HFFc6 (cell line): ENCODE data around the gene TMEM181. TPM values are rescaled to one million over a fixed set of nuclear protein-coding genes. Genes with fewer than 3 reads are reported as not detected.

Experiments
- DNase-seq: peaks from one replicate; pipeline ENCODE4 v3.0.0-alpha.2; 2018
- H3K27ac Mint-ChIP-seq: 2 replicates; pipeline ENCODE4 v1.8.0; 2020; ENCODE audit warnings: mild to moderate bottlenecking, mixed read lengths
- H3K27me3 Mint-ChIP-seq: 2 replicates; pipeline ENCODE4 v1.8.0; 2021; ENCODE audit warnings: mild to moderate bottlenecking, moderate library complexity, mixed read lengths; ENCODE audit not compliant: insufficient read depth
- H3K36me3 Mint-ChIP-seq: 2 replicates; pipeline ENCODE4 v1.8.0; 2021; ENCODE audit warnings: low read depth, mixed read lengths
- H3K4me1 Mint-ChIP-seq: 2 replicates; pipeline ENCODE4 v1.8.0; 2020; ENCODE audit warnings: low read depth, mixed read lengths
- H3K4me3 Mint-ChIP-seq: 2 replicates; pipeline ENCODE4 v1.8.0; 2020; ENCODE audit warnings: mild to moderate bottlenecking, moderate library complexity, mixed read lengths
- H3K9me3 Mint-ChIP-seq: 2 replicates; pipeline ENCODE4 v1.8.0; 2020; ENCODE audit warnings: mild to moderate bottlenecking, mixed read lengths
- CTCF ChIP-seq: fragments of 200-600 bp; sonication (generic); IDR thresholded peaks from 2 replicates; pipeline ENCODE4 v1.5.0; 2021; ENCODE audit warnings: antibody characterized with exemption, mild to moderate bottlenecking
- total RNA-seq, 6 experiments: library from RNA; stranded (reverse); fragmentation: NEBNext Ultra II Directional; extraction: Animal tissue kit (Norgen Biotek cat#: 25700); gene quantifications; 2 replicates in 1 of 6; 3 replicates in 5 of 6; pipeline ENCODE4 v1.2.3, GENCODE V29; 2021

Gene TMEM181
- total RNA-seq, 6 experiments from 2014 or later, result 25.8 to 37.8 (median 30.1) TPM

GRCh38 chr6:158591810-158592209 is 31.9 kb downstream of the TMEM181 start:
- Mint-ChIP-seq H3K4me3 (no peak overlapping the region), H3K4me1 (no peaks in the 10 kb centered on the region), H3K36me3 (peaks cover 30% of the 10 kb centered on the region), H3K27me3 (peaks cover 2% of the 10 kb centered on the region), H3K27ac (no peak overlapping the region), H3K9me3 (no peaks in the 10 kb centered on the region)
- no peak for TF ChIP-seq CTCF
- DNase-seq, result no peak

- H3K36me3 Mint-ChIP-seq, result peaks cover 17% of the 10 kb centered on the region; the same call in 1 of the 2 replicates
- no peaks in the 10 kb centered on the region for H3K9me3 Mint-ChIP-seq
- TF ChIP-seq CTCF, result no peak
- no peak overlapping the region for H3K27ac Mint-ChIP-seq
- no peaks in the 10 kb centered on the region for H3K27me3 Mint-ChIP-seq
- no peaks in the 10 kb centered on the region for H3K4me1 Mint-ChIP-seq
- no peak for DNase-seq
- no peak overlapping the region for H3K4me3 Mint-ChIP-seq
Observed at GRCh38 chr6:158593670-158594069, 33.8 kb downstream of the TMEM181 start.

GRCh38 chr6:158595223-158595622 is 35.3 kb downstream of the TMEM181 start:
- no peaks in the 10 kb centered on the region for H3K4me1 Mint-ChIP-seq
- peak; percentile 61 for TF ChIP-seq CTCF
- H3K9me3 Mint-ChIP-seq, result no peaks in the 10 kb centered on the region
- no peaks in the 10 kb centered on the region for H3K27me3 Mint-ChIP-seq
- peaks cover 11% of the 10 kb centered on the region for H3K36me3 Mint-ChIP-seq
- no peak overlapping the region for H3K27ac Mint-ChIP-seq
- H3K4me3 Mint-ChIP-seq, result no peak overlapping the region
- DNase-seq, result no peak

- Mint-ChIP-seq H3K36me3 (peaks cover 4% of the 10 kb centered on the region), H3K4me1 (no peaks in the 10 kb centered on the region), H3K9me3 (no peaks in the 10 kb centered on the region), H3K27me3 (no peaks in the 10 kb centered on the region; the same call in 1 of the 2 replicates), H3K4me3 (no peak overlapping the region), H3K27ac (peak overlapping the region; percentile 27; the same call in 1 of the 2 replicates)
- TF ChIP-seq CTCF, result no peak
- DNase-seq, result no peak
Observed at GRCh38 chr6:158596861-158597260, 37.0 kb downstream of the TMEM181 start.

- no peaks in the 10 kb centered on the region for H3K4me1 Mint-ChIP-seq
- H3K4me3 Mint-ChIP-seq, result no peak overlapping the region
- H3K27me3 Mint-ChIP-seq, result no peaks in the 10 kb centered on the region; the same call in 1 of the 2 replicates
- no peak for TF ChIP-seq CTCF
- no peak overlapping the region for H3K27ac Mint-ChIP-seq
- H3K9me3 Mint-ChIP-seq, result no peaks in the 10 kb centered on the region
- H3K36me3 Mint-ChIP-seq, result peaks cover 4% of the 10 kb centered on the region
- no peak for DNase-seq
Observed at GRCh38 chr6:158597565-158597964, 37.7 kb downstream of the TMEM181 start.

GRCh38 chr6:158599635-158600034 is 39.7 kb downstream of the TMEM181 start:
- Mint-ChIP-seq H3K27me3 (no peaks in the 10 kb centered on the region; the same call in 1 of the 2 replicates), H3K27ac (no peak overlapping the region), H3K4me1 (no peaks in the 10 kb centered on the region), H3K4me3 (no peak overlapping the region), H3K9me3 (no peaks in the 10 kb centered on the region), H3K36me3 (peaks cover 4% of the 10 kb centered on the region)
- no peak for TF ChIP-seq CTCF
- no peak for DNase-seq
